ENCODE data around the gene DDX3X.

GRCh38 chrX:41322821-41323603 is 10.9 kb upstream of the DDX3X start:
- no peak for TF ChIP-seq CTCF (IDR thresholded peaks at IDR 0.05)
- no peak for TF ChIP-seq ZNF425 (CRISPR knock-in tag; conservative IDR thresholded peaks at IDR 0.05)
- TF ChIP-seq FOXK1 (CRISPR knock-in tag; IDR thresholded peaks at IDR 0.05) = no peak
- TF ChIP-seq NR2C2 (CRISPR knock-in tag; IDR thresholded peaks at IDR 0.05) = no peak
- no peak for TF ChIP-seq SMAD3 (CRISPR knock-in tag; IDR thresholded peaks at IDR 0.05; ENCODE audit: borderline replicate concordance)
- TF ChIP-seq MAX (CRISPR knock-in tag; IDR thresholded peaks at IDR 0.05) = no peak
